ENCODE results near the gene ZSCAN2. TPM values are rescaled to one million over a fixed set of nuclear protein-coding genes. Genes with fewer than 3 reads are reported as not detected.
A peak's percentile ranks its signal among the peaks of the same experiment; 100 is the strongest.
"Not testable (repeated sequence)": the region's sequence is repeated elsewhere in the genome, so short reads cannot be mapped to it uniquely, and the experiment has no call there.

The ZSCAN2 gene
- total and polyA plus RNA-seq, 4 donors = 9.7 to 16.2 (median 14.0) TPM

- WGBS (ENCODE audit: insufficient coverage) = 100% methylated on average over 4 of the region's 9 CpGs
- peaks cover 22% of the 10 kb centered on the region for H3K36me3 ChIP-seq (ENCODE audit: control insufficient read depth, insufficient read depth, low read length)
- no peaks in the 10 kb centered on the region for H3K9me3 ChIP-seq (ENCODE audit: control insufficient read depth, insufficient read depth, low read length)
- H3K27me3 ChIP-seq (ENCODE audit: control insufficient read depth, insufficient read depth, low read length) = no peaks in the 10 kb centered on the region
- H3K4me3 ChIP-seq (ENCODE audit: low read depth, low read length) = no peak overlapping the region
- peaks cover 23% of the 10 kb centered on the region for H3K4me1 ChIP-seq (ENCODE audit: control insufficient read depth, insufficient read depth, low read length)
- no peak overlapping the region for H3K27ac ChIP-seq (ENCODE audit: low read depth, low read length)
- no peak for DNase-seq (ENCODE audit: low read depth in 4 of 6, low spot score in 6 of 6)
Observed at GRCh38 chr15:84629033-84629432, 28.2 kb downstream of the ZSCAN2 start.

- 77% methylated on average over 5 of the region's 7 CpGs for WGBS (ENCODE audit: insufficient coverage)
- peaks cover 23% of the 10 kb centered on the region for H3K4me1 ChIP-seq (ENCODE audit: control insufficient read depth, insufficient read depth, low read length)
Observed at GRCh38 chr15:84631706-84632272, 31.0 kb downstream of the ZSCAN2 start.

GRCh38 chr15:84633311-84634227, 32.8 kb downstream of the ZSCAN2 start:
- peak overlapping the region; percentile 57 for H3K4me3 ChIP-seq (ENCODE audit: low read depth, low read length)
- H3K36me3 ChIP-seq (ENCODE audit: control insufficient read depth, insufficient read depth, low read length) = peaks cover 15% of the 10 kb centered on the region
- no peaks in the 10 kb centered on the region for H3K27me3 ChIP-seq (ENCODE audit: control insufficient read depth, insufficient read depth, low read length)
- DNase-seq (ENCODE audit: low read depth in 4 of 6, low spot score in 6 of 6) = peak; percentile 31 to 83 (median 56)
- peaks cover 23% of the 10 kb centered on the region for H3K4me1 ChIP-seq (ENCODE audit: control insufficient read depth, insufficient read depth, low read length)
- no peaks in the 10 kb centered on the region for H3K9me3 ChIP-seq (ENCODE audit: control insufficient read depth, insufficient read depth, low read length)
- peak overlapping the region; percentile 86 for H3K27ac ChIP-seq (ENCODE audit: low read depth, low read length)
- 0% methylated on average over 105 of the region's 105 CpGs for WGBS (ENCODE audit: insufficient coverage)

More at GRCh38 chr15:84631706-84632272, 31.0 kb downstream of the ZSCAN2 start:
- H3K36me3 ChIP-seq (ENCODE audit: control insufficient read depth, insufficient read depth, low read length) = peaks cover 14% of the 10 kb centered on the region
- DNase-seq (ENCODE audit: low read depth in 4 of 6, low spot score in 6 of 6) = no peak
- H3K27ac ChIP-seq (ENCODE audit: low read depth, low read length) = peak overlapping the region; percentile 73
- H3K9me3 ChIP-seq (ENCODE audit: control insufficient read depth, insufficient read depth, low read length) = no peaks in the 10 kb centered on the region
- no peaks in the 10 kb centered on the region for H3K27me3 ChIP-seq (ENCODE audit: control insufficient read depth, insufficient read depth, low read length)
- H3K4me3 ChIP-seq (ENCODE audit: low read depth, low read length) = peak overlapping the region; percentile 85

GRCh38 chr15:84634228-84634837, 33.5 kb downstream of the ZSCAN2 start:
- WGBS (ENCODE audit: insufficient coverage) = 3% methylated on average over 15 of the region's 23 CpGs
- peaks cover 23% of the 10 kb centered on the region for H3K4me1 ChIP-seq (ENCODE audit: control insufficient read depth, insufficient read depth, low read length)
- DNase-seq (ENCODE audit: low read depth in 4 of 6, low spot score in 6 of 6) = peak in 2 of 6 donors; percentile 38 to 63
- no peaks in the 10 kb centered on the region for H3K27me3 ChIP-seq (ENCODE audit: control insufficient read depth, insufficient read depth, low read length)
- peak overlapping the region; percentile 25 for H3K27ac ChIP-seq (ENCODE audit: low read depth, low read length)
- peaks cover 20% of the 10 kb centered on the region for H3K36me3 ChIP-seq (ENCODE audit: control insufficient read depth, insufficient read depth, low read length)
- H3K4me3 ChIP-seq (ENCODE audit: low read depth, low read length) = peak overlapping the region; percentile 57
- H3K9me3 ChIP-seq (ENCODE audit: control insufficient read depth, insufficient read depth, low read length) = no peaks in the 10 kb centered on the region

GRCh38 chr15:84638103-84638502, 37.3 kb downstream of the ZSCAN2 start:
- no peak overlapping the region for H3K4me3 ChIP-seq (ENCODE audit: low read depth, low read length)
- no peaks in the 10 kb centered on the region for H3K9me3 ChIP-seq (ENCODE audit: control insufficient read depth, insufficient read depth, low read length)
- H3K27me3 ChIP-seq (ENCODE audit: control insufficient read depth, insufficient read depth, low read length) = no peaks in the 10 kb centered on the region
- no peak overlapping the region for H3K27ac ChIP-seq (ENCODE audit: low read depth, low read length)
- DNase-seq (ENCODE audit: low read depth in 4 of 6, low spot score in 6 of 6) = peak in 1 of 6 donors; percentile 45
- H3K36me3 ChIP-seq (ENCODE audit: control insufficient read depth, insufficient read depth, low read length) = peaks cover 43% of the 10 kb centered on the region
- peaks cover under 1% of the 10 kb centered on the region for H3K4me1 ChIP-seq (ENCODE audit: control insufficient read depth, insufficient read depth, low read length)
- WGBS (ENCODE audit: insufficient coverage) = 50% methylated on average over 1 of the region's 3 CpGs

- not testable (repeated sequence) for H3K27me3 ChIP-seq (ENCODE audit: control insufficient read depth, insufficient read depth, low read length); H3K4me1 ChIP-seq (ENCODE audit: control insufficient read depth, insufficient read depth, low read length); DNase-seq (ENCODE audit: low read depth in 4 of 6, low spot score in 6 of 6); H3K9me3 ChIP-seq (ENCODE audit: control insufficient read depth, insufficient read depth, low read length); H3K27ac ChIP-seq (ENCODE audit: low read depth, low read length); H3K4me3 ChIP-seq (ENCODE audit: low read depth, low read length)
- 98% methylated on average over 8 of the region's 9 CpGs for WGBS (ENCODE audit: insufficient coverage)
- peaks cover 63% of the 10 kb centered on the region for H3K36me3 ChIP-seq (ENCODE audit: control insufficient read depth, insufficient read depth, low read length)
Observed at GRCh38 chr15:84641871-84642270, 41.1 kb downstream of the ZSCAN2 start.

- WGBS (ENCODE audit: insufficient coverage) = 0% methylated on average over 1 of the region's 2 CpGs
- not testable (repeated sequence) for H3K4me1 ChIP-seq (ENCODE audit: control insufficient read depth, insufficient read depth, low read length); H3K4me3 ChIP-seq (ENCODE audit: low read depth, low read length); H3K27ac ChIP-seq (ENCODE audit: low read depth, low read length); DNase-seq (ENCODE audit: low read depth in 4 of 6, low spot score in 6 of 6); H3K9me3 ChIP-seq (ENCODE audit: control insufficient read depth, insufficient read depth, low read length); H3K27me3 ChIP-seq (ENCODE audit: control insufficient read depth, insufficient read depth, low read length)
- H3K36me3 ChIP-seq (ENCODE audit: control insufficient read depth, insufficient read depth, low read length) = peaks cover 69% of the 10 kb centered on the region
Observed at GRCh38 chr15:84642640-84643039, 41.8 kb downstream of the ZSCAN2 start.

GRCh38 chr15:84643838-84644237, 43.0 kb downstream of the ZSCAN2 start:
- no peaks in the 10 kb centered on the region for H3K9me3 ChIP-seq (ENCODE audit: control insufficient read depth, insufficient read depth, low read length)
- H3K27me3 ChIP-seq (ENCODE audit: control insufficient read depth, insufficient read depth, low read length) = no peaks in the 10 kb centered on the region
- H3K36me3 ChIP-seq (ENCODE audit: control insufficient read depth, insufficient read depth, low read length) = peaks cover 77% of the 10 kb centered on the region
- no peak overlapping the region for H3K27ac ChIP-seq (ENCODE audit: low read depth, low read length)
- no peak overlapping the region for H3K4me3 ChIP-seq (ENCODE audit: low read depth, low read length)
- no peaks in the 10 kb centered on the region for H3K4me1 ChIP-seq (ENCODE audit: control insufficient read depth, insufficient read depth, low read length)
- no peak for DNase-seq (ENCODE audit: low read depth in 4 of 6, low spot score in 6 of 6)
- 91% methylated on average over 5 of the region's 6 CpGs for WGBS (ENCODE audit: insufficient coverage)

- Histone ChIP-seq H3K27ac (ENCODE audit: low read depth, low read length) (no peak overlapping the region), H3K4me3 (ENCODE audit: low read depth, low read length) (no peak overlapping the region), H3K4me1 (ENCODE audit: control insufficient read depth, insufficient read depth, low read length) (peaks cover under 1% of the 10 kb centered on the region), H3K9me3 (ENCODE audit: control insufficient read depth, insufficient read depth, low read length) (no peaks in the 10 kb centered on the region), H3K36me3 (ENCODE audit: control insufficient read depth, insufficient read depth, low read length) (peaks cover 67% of the 10 kb centered on the region), H3K27me3 (ENCODE audit: control insufficient read depth, insufficient read depth, low read length) (no peaks in the 10 kb centered on the region)
- no peak for DNase-seq (ENCODE audit: low read depth in 4 of 6, low spot score in 6 of 6)
- 94% methylated on average over 10 of the region's 10 CpGs for WGBS (ENCODE audit: insufficient coverage)
Observed at GRCh38 chr15:84645496-84645895, 44.7 kb downstream of the ZSCAN2 start.

Data from spinal cord (tissue), 10 donors.